Sigmoid colon (tissue), 7 donors: ENCODE measurements around the gene TANK. TPM values are rescaled to one million over a fixed set of nuclear protein-coding genes. Genes with fewer than 3 reads are reported as not detected.
A peak's percentile ranks its signal among the peaks of the same experiment; 100 is the strongest.

Experiments used
- DNase-seq: peaks from one replicate; pipeline ENCODE4 v3.0.0-alpha.2; 2019
- H3K27ac ChIP-seq, 4 donors: fragments of 200-600 bp; sonication (generic); one replicate each; pipeline ENCODE4 v1.5.1; 2016 to 2019; ENCODE audit warnings: mild to moderate bottlenecking in 1 of 4
- H3K27me3 ChIP-seq, 3 donors: fragments of 200-600 bp; sonication (generic); one replicate each; pipeline ENCODE4 v1.5.1; 2019; ENCODE audit warnings: mild to moderate bottlenecking in 1 of 3
- H3K36me3 ChIP-seq, 4 donors: fragments of 200-600 bp; sonication (generic); one replicate each; pipeline ENCODE4 v1.5.1; 2016 to 2019
- H3K4me1 ChIP-seq, 4 donors: fragments of 200-600 bp; sonication (generic); one replicate each; pipeline ENCODE4 v1.5.1; 2017 to 2019
- H3K4me3 ChIP-seq, 4 donors: fragments of 200-600 bp; sonication (generic); one replicate each; pipeline ENCODE4 v1.5.1; 2017 to 2019; ENCODE audit warnings: mild to moderate bottlenecking in 2 of 4, moderate library complexity in 1 of 4
- H3K9me3 ChIP-seq, 4 donors: fragments of 200-600 bp in 3 of 4; sonication (generic) in 3 of 4; one replicate each; pipeline versions ENCODE4 v1.5.1 to v1.6.1; 2013 to 2019
- CTCF ChIP-seq, 4 experiments: fragments of 450-650 bp in 3 of 4; fragments of 200-600 bp in 1 of 4; IDR thresholded peaks; one replicate each; pipeline ENCODE4 v1.5.1; 2016 to 2019; ENCODE audit warnings: antibody characterized with exemption in 4 of 4, mild to moderate bottlenecking in 3 of 4, moderate library complexity in 2 of 4
- EP300 ChIP-seq, 4 donors: sonication (generic); formaldehyde crosslinking; IDR thresholded peaks; one replicate each; pipeline ENCODE4 v1.6.1; 2017; ENCODE audit warnings: antibody characterized with exemption in 4 of 4
- POLR2A ChIP-seq, 2 donors: fragments of 450-650 bp; IDR thresholded peaks; one replicate each; pipeline ENCODE4 v1.6.1; 2016; ENCODE audit warnings: antibody characterized with exemption in 2 of 2, mild to moderate bottlenecking in 2 of 2, moderate library complexity in 2 of 2
- POLR2AphosphoS5 ChIP-seq, 4 donors: sonication (generic); formaldehyde crosslinking; IDR thresholded peaks; one replicate each; pipeline ENCODE4 v1.6.1; 2017; ENCODE audit warnings: antibody characterized with exemption in 4 of 4
- WGBS, 2 donors: extraction: QIAGEN DNeasy Blood & Tissue Kit; methylation state at CpG; one replicate each; pipeline ENCODE4 v1.1.7; 2013; 5-methylcytosine and 5-hydroxymethylcytosine counted together
- intact Hi-C: fragments of 100-400 bp; cut with DNase I; formaldehyde crosslinking; loops from one replicate; pipeline ENCODE4 v1.15.1; 2023
- polyA plus RNA-seq, 3 donors: library from polyadenylated mRNA; stranded (reverse); fragments of 200-250 nt; gene quantifications; one replicate each; pipeline ENCODE4 v1.2.3, GENCODE V29; 2013
- total RNA-seq, 4 donors: library from RNA; depleted of rRNA; stranded (reverse); fragments of >200 nt; gene quantifications; one replicate each; pipeline ENCODE4 v1.1.0, GENCODE V29; 2016
- donor health status: healthy with polysubstance abuse.
- donor health status: Bipolar disorder and iron deficiency.
- donor health status: healthy.

TANK gene
- total and polyA plus RNA-seq, 7 donors, result 35.2 to 82.8 (median 52.9) TPM

GRCh38 chr2:161123531-161124030 lies 36.6 kb upstream of the TANK start:
- Histone ChIP-seq H3K9me3 (no peaks in the 10 kb centered on the region), H3K4me3 (no peak overlapping the region), H3K36me3 (no peaks in the 10 kb centered on the region), H3K27me3 (no peaks in the 10 kb centered on the region), H3K27ac (peak overlapping the region; percentile 69 to 78 (median 73)), H3K4me1 (peaks cover 0 to 30% (median 17%) of the 10 kb centered on the region in 4 donors)
- WGBS, 2 donors, result 56 to 71% methylated on average over 2 of the region's 2 CpGs
- intact Hi-C loops, result loop anchor here (5.0 kb wide), 1 partner anchor 39 kb away; the partner anchor contains the start of gene TANK
- TF ChIP-seq POLR2A (IDR thresholded peaks at IDR 0.05) (no peak), CTCF (IDR thresholded peaks at IDR 0.05) (no peak), POLR2AphosphoS5 (IDR thresholded peaks at IDR 0.05) (no peak), EP300 (IDR thresholded peaks at IDR 0.05) (no peak)
- no peak for DNase-seq

GRCh38 chr2:161124201-161124600 lies 36.0 kb upstream of the TANK start:
- Histone ChIP-seq H3K9me3 (no peaks in the 10 kb centered on the region), H3K27ac (peak overlapping the region; percentile 69 to 78 (median 73)), H3K4me1 (peaks cover 0 to 30% (median 17%) of the 10 kb centered on the region in 4 donors), H3K36me3 (no peaks in the 10 kb centered on the region), H3K27me3 (no peaks in the 10 kb centered on the region), H3K4me3 (no peak overlapping the region)
- DNase-seq, result no peak
- 79 to 81% methylated on average over 2 of the region's 2 CpGs for WGBS, 2 donors
- intact Hi-C loops, result loop anchor here (5.0 kb wide), 1 partner anchor 38 kb away; the partner anchor contains the start of gene TANK
- TF ChIP-seq CTCF (IDR thresholded peaks at IDR 0.05) (no peak), POLR2AphosphoS5 (IDR thresholded peaks at IDR 0.05) (no peak), EP300 (IDR thresholded peaks at IDR 0.05) (no peak)

- H3K36me3 ChIP-seq, result no peaks in the 10 kb centered on the region
- no peak overlapping the region for H3K27ac ChIP-seq
- H3K4me3 ChIP-seq, result no peak overlapping the region
- TF ChIP-seq CTCF (IDR thresholded peaks at IDR 0.05) (no peak), EP300 (IDR thresholded peaks at IDR 0.05) (no peak), POLR2A (IDR thresholded peaks at IDR 0.05) (no peak), POLR2AphosphoS5 (IDR thresholded peaks at IDR 0.05) (no peak)
- H3K27me3 ChIP-seq, result no peaks in the 10 kb centered on the region
- DNase-seq, result no peak
- H3K9me3 ChIP-seq, result no peaks in the 10 kb centered on the region
- peaks cover 0 to 15% (median 5%) of the 10 kb centered on the region in 4 donors for H3K4me1 ChIP-seq
- intact Hi-C loops, result no loop called here
- 64 to 72% methylated on average over 3 of the region's 3 CpGs for WGBS, 2 donors
These were observed 31.3 kb upstream of the TANK start for GRCh38 chr2:161128885-161129284.

- TF ChIP-seq POLR2AphosphoS5 (IDR thresholded peaks at IDR 0.05) (no peak), EP300 (IDR thresholded peaks at IDR 0.05) (no peak), CTCF (IDR thresholded peaks at IDR 0.05) (no peak)
- H3K9me3 ChIP-seq, result no peaks in the 10 kb centered on the region
- DNase-seq, result no peak
- intact Hi-C loops, result no loop called here
- H3K4me1 ChIP-seq, result peaks cover 0 to 12% (median 10%) of the 10 kb centered on the region in 4 donors
- no peak overlapping the region for H3K4me3 ChIP-seq
- no peak overlapping the region for H3K27ac ChIP-seq
- no peaks in the 10 kb centered on the region for H3K36me3 ChIP-seq
- WGBS, 2 donors, result 91 to 93% methylated on average over 8 of the region's 8 CpGs
- no peaks in the 10 kb centered on the region for H3K27me3 ChIP-seq
These were observed 29.9 kb upstream of the TANK start for GRCh38 chr2:161130354-161130753.
